SK-N-MC (cell line): Measurements from ENCODE around the gene GOLGA6L22.
"Not testable (repeated sequence)": the region's sequence is repeated elsewhere in the genome, so short reads cannot be mapped to it uniquely, and the experiment has no call there.

Experiments used
- EZH2 ChIP-seq: fragments of 200-600 bp; sonication (generic); IDR thresholded peaks from one replicate; pipeline ENCODE4 v1.6.1; 2017; ENCODE audit warnings: antibody characterized with exemption
- POLR2AphosphoS5 ChIP-seq: IDR thresholded peaks from 2 replicates; pipeline ENCODE4 v1.6.1; 2012; ENCODE audit warnings: mild to moderate bottlenecking, low read depth, low read length, borderline replicate concordance

- TF ChIP-seq EZH2, POLR2AphosphoS5: not testable (repeated sequence)
Observed at GRCh38 chr15:22494490-22495113, 35.9 kb downstream of the GOLGA6L22 start.
